Measurements from ENCODE around the gene SCD5.

GRCh38 chr4:82618103-82618720 is 180.4 kb downstream of the SCD5 start:
- TF ChIP-seq CTCF (IDR thresholded peaks at IDR 0.05; ENCODE audit: insufficient read depth, low read length) (no peak), POLR2AphosphoS5 (IDR thresholded peaks at IDR 0.05; ENCODE audit: low read depth) (no peak), GABPA (IDR thresholded peaks at IDR 0.05; ENCODE audit: low read depth) (no peak), REST (IDR thresholded peaks at IDR 0.05; ENCODE audit: insufficient replicate concordance, low read depth) (no peak)

Measured in HL-60 (cell line).